ENCODE results near the gene PRKD1.

GRCh38 chr14:29536886-29537511, 390.6 kb downstream of the PRKD1 start:
- TF ChIP-seq CTCF (IDR thresholded peaks at IDR 0.05) (no peak), POLR2A (IDR thresholded peaks at IDR 0.05) (no peak), EP300 (IDR thresholded peaks at IDR 0.05) (no peak)
